HG03558 (cell line): ENCODE results near the gene IKZF2.

Experiments
- ATAC-seq: cut with Tn5 transposase; IDR thresholded peaks from one replicate; pipeline ENCODE4 v1.9.1; 2021; ENCODE audit warnings: moderate number of reproducible peaks; ENCODE audit not compliant: unreplicated experiment; ENCODE audit errors: extremely low read depth

The IKZF2 gene

DNA sequence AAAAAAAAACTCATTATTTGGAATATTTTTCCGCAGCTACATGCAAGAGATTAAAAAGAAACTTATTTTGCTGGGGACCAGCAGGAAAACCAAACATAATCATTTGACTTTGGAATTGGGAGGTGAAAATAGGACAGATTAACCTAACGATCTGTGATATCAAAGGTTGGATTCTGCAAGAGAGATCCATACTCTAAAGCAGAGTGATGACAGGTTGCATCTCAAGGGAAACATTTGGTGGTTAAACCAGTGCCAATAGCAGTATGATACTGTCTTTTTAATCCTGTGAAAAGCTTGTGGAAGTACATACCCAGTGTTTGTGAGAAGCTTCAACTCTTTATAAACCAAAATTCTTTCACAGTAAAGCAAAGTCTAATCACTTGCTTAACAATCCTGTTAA, 5.3 kb upstream of the IKZF2 start:
- ATAC-seq, result no peak

DNA sequence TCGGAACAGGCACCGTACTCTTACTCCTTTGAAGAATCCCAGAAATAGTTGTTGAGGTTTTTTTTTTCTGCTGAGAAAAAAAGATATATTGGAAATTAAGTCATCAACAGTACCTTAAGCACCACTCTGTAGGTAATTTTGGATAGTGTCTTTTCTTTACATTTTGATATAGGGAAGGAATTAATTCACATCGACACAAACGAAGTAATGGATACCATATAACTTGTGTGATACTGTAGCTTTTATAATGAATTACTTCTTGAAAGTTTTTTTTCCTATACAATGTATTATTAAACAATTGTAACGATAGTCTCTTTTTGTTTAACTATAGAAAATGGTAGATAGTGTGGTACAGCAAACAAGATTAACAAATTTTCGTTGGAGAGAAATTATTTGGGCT, 1.5 kb upstream of the IKZF2 start:
- no peak for ATAC-seq

DNA sequence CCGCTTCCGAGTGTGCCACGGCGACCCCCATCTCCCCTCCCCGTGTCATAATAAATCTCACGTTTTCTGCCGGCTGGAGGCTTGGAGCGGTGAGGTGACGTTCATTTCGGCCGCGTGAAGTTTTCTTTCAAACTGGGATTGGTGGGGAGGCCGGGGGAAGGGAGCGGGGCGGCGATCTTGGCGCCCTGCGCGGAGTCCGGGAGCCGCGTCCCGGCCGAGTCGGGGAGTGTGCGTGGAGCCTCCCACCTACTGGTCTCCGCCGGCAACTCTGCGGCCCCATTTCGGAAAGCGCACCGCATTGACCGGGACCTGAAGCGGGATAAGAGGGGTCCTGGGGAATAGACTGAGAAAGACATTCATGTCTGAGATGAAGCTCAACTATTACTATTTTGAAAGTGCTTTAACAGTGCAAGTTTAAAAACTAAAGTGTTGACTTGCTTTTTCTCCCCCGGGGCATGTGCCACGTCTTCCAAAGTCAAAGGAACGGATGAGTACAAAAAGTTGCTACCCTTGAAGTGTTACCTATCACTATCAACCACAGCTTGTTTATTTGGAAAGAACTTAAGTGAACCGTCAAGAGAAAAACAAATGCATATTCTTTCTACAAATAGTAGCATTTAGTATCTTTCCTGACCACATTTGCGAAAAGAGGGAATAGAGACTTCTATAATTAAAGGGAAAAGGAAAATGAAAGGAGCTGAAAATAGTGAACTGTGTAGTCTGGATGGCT, 818 bp upstream of the IKZF2 start:
- ATAC-seq, result no peak

DNA sequence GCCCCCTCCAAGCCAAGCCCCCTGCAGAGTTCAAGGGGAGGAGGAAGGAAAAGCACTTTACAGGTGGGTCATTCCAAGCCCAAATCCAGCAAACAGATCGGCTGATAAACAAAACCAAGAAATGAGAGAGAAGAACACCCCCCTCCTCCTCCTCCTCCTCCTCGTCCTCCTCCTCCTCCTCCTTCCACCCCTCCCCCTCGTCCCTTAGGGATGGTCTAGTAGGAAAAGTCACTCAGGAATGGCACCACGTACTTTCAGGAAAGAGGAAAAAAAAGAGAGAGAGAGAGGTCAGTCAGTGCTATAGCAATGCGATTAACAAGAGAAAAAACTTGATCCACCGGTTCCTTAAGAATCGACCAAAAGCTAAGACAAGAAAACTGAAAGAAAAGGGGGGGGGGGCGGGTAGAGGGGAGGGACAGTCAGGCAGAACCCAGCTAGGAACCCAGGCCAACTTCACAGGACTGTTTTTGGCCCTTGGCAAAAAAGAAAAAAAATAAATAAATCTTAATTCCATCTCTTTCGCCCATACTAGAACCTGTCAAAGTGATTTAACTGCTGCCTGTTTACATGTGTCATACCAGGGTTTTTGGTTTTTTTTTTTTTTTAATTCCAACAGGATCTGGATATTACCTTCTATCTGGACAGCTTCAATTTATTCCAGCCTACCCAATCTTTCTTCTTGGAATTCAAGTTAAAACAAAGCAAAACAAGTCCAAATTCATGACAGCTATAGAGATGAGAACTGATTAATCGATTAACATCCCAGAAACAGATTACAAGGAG, 906 bp downstream of the IKZF2 start:
- no peak for ATAC-seq

- ATAC-seq, result no peak
Observed at GRCh38 chr2:213149949-213150314, 1.5 kb downstream of the IKZF2 start.

DNA sequence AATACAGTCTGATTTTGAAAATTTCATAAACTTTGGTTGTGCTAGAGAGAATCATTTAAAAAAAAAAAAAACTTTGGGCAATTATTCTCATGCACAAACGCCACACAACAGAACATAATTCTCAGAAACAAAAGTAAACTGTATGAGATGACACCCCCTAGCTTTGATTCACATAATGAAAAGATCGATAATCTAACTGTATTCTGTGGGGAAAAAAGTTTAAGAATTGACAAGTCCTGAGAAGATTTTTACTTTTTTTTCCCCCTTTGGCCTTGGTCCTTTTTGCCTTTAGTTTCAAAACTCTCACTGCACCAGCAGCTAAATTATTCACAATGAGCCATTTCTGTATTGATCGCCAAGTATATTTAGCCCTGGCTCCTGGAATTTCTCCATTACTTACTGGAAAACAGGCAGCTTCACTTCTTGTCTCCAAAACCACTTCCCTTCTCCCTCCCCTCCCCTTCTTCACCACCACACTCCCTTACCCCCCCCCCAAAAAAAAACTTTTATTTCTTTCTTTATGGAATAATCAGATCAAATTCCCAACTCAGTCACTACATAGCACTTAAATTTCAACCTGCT, 2.0 kb downstream of the IKZF2 start:
- ATAC-seq, result no peak

GRCh38 chr2:213148572-213149261, 2.7 kb downstream of the IKZF2 start:
- ATAC-seq, result no peak

GRCh38 chr2:213147538-213147937, 3.9 kb downstream of the IKZF2 start:
- no peak for ATAC-seq

GRCh38 chr2:213145715-213146242, 5.6 kb downstream of the IKZF2 start:
- ATAC-seq, result no peak

GRCh38 chr2:213137064-213137463, 14.3 kb downstream of the IKZF2 start:
- no peak for ATAC-seq

GRCh38 chr2:213129311-213129710, 22.1 kb downstream of the IKZF2 start:
- ATAC-seq, result no peak

DNA sequence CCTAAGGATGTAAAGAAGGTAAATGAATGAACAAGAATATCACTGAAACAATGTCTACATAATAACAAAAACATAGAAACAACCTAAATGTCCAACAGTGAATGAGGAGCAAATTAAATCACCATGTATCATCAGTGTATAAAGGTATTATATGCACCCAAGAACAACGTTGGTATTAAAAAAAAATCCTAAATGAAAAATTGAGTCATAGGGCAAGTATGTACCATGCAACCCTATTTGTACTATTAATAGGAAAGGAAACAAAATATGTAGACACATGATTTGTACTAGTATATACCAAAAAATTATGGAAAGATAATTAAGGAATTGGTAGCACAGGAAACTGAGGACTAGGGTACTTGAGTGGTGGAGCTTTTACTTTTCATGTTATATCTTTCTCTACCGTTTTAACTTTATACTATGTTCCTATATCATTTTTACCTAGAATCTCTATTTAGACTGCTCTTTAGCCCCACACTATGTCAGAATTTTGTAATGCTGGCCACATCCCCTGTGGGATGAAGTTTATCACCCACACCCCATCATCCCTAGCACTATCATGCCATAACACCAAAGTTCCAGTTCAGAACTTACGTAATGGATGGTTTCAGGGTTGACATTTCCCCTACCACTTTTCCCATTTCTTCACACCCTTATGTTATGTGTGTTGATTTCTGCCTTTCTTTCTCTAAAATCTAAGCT, 25.6 kb downstream of the IKZF2 start:
- no peak for ATAC-seq

DNA sequence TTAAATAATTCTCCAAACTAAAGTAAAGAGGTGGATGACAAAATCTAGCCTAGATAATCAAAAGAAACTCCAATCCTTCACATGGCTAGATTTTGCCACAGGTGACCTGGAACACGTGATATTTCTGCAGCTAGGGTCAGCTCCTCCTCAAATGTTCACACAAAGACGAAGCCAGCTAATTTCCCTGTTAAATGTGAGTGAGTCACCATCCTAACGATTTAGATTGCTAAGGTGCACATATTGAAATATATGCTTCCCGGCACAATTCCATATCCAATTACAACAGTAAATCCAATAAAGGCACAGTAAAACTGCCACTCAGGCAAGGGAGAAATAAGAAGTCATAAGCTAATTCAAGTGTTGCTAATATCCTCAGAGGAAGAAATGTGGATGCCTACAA, 28.7 kb downstream of the IKZF2 start:
- no peak for ATAC-seq

DNA sequence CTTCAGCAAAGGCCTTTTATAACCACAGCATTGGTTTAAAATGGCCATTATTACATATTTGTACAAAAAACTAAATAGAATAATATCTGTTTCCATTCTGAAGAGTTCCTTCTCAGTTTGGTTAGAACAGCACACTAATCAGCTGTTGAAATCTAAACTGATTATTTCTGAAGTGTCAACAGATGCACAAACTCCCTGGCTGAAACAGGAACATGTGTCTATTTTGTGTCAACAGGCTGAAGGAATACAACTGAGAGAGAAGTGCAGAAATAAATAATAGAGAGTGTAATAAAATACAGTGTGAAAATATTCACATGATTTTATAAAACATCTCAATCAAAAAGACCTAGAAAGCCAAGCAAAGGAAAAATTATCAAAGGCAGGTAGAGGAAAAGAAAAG, 29.7 kb downstream of the IKZF2 start:
- no peak for ATAC-seq

DNA sequence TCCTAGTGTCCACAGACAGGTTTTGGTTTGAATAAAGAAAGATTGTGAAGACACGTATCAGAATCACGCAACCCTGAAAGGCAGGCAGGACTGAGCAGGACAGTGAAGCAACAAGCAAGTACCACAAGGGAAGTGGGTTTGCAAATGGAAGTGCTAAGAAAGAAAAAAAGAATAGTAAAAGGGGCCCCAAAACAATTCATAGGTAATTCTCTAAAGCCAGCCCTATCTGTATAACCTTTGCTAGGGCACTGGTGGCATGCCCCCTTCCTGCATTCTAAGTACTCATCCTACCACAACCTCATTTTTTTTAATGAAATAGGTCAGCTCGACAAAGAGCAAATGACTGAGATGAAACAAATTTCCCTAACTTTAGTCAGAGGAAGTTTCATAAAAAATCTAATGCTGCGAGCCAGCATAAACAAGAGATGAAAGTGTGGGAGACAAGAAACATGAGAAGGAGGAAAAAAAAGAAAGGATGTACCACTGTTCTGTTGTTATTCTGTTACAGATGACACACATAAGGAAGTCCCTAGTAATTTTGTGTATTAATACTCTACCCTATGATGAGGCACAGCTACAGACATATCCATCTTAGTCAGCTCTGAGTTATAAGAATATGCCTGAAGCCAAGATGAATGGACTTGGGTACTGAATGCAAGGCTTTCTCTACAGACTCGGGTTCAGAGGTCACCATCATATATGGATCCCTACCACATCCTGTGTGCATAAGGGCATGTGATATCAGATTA, 32.2 kb downstream of the IKZF2 start:
- ATAC-seq, result peak; percentile 52

GRCh38 chr2:213108308-213108707, 43.1 kb downstream of the IKZF2 start:
- ATAC-seq, result no peak

- no peak for ATAC-seq
Observed at GRCh38 chr2:213107728-213108127, 43.7 kb downstream of the IKZF2 start.

- no peak for ATAC-seq
Observed at GRCh38 chr2:213105212-213105611, 46.2 kb downstream of the IKZF2 start.

- no peak for ATAC-seq
Observed at GRCh38 chr2:213104903-213105202, 46.6 kb downstream of the IKZF2 start.
